GM12878 (cell line): ENCODE data around the gene DOK1.

Source experiments
- FOXM1 ChIP-seq: IDR thresholded peaks from 2 replicates; pipeline ENCODE4 v1.6.1; 2012; ENCODE audit warnings: low read depth, mild to moderate bottlenecking, inconsistent platforms, low read length, moderate library complexity
- JUND ChIP-seq: IDR thresholded peaks from 2 replicates; pipeline ENCODE4 v1.6.1; 2012; ENCODE audit warnings: low read depth, mild to moderate bottlenecking, low read length, improper control_type of control experiment, moderate library complexity
- POLR2A ChIP-seq: IDR thresholded peaks from 2 replicates; pipeline ENCODE4 v1.6.1; 2011; ENCODE audit warnings: low read depth, mild to moderate bottlenecking, low read length

DNA sequence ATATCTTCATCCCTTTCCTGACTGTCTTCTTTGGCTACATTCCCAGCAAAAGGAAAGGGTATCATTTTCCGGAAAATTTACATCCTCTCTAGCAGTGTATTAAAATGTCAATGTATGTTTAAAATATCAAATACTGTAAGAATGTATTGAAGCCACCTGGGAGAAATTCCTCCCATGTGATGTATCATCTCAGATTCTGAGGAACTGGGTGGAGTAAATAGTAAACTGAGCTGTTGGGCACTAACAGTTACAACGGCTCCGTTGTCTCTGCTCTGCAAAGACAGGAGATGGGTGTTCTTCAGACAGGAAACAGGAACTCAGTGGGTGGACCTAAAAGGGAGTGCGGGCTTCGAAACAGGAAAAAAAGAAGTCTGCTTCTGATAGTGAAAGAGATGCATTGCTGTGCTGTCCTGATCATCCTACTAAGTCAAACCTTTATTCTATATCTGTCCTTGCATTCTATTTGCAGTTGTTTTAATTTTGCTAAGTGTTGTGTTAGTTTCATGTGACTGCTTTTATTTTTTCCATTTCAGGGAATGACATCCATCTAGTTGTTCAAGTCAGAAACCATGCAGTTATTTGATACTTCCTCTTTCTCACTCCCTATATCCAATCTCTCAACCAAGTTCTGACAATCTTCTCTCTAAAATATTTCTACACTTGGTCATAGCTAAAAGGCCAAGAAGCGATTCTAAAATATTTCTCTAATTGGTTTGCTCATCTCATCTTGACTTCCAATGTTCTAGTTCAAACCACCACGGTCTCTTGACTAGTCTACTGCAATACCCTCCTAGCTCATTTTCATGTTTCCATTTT is 19.4 kb downstream of the DOK1 start:
- TF ChIP-seq POLR2A (no peak), JUND (no peak), FOXM1 (no peak)
